Parathyroid adenoma (tissue), 2 donors: ENCODE results near the gene RBFOX1.

Source experiments
- H2AFZ ChIP-seq: fragments of 300-600 bp; sonication (generic); one replicate; pipeline ENCODE4 v1.7.0; 2017; ENCODE audit warnings: antibody characterized with exemption, mild to moderate bottlenecking
- H3K27ac ChIP-seq: fragments of 300-600 bp; sonication (generic); one replicate; pipeline ENCODE4 v1.7.0; 2017
- H3K27me3 ChIP-seq: fragments of 300-600 bp; sonication (generic); one replicate; pipeline ENCODE4 v1.7.0; 2017; ENCODE audit warnings: low read length; ENCODE audit not compliant: control insufficient read depth, insufficient read depth
- H3K36me3 ChIP-seq: fragments of 300-600 bp; sonication (generic); one replicate; pipeline ENCODE4 v1.7.0; 2017; ENCODE audit warnings: low read length; ENCODE audit not compliant: control insufficient read depth, insufficient read depth
- H3K4me1 ChIP-seq: fragments of 300-600 bp; sonication (generic); one replicate; pipeline ENCODE4 v1.7.0; 2017; ENCODE audit warnings: control low read depth
- H3K4me2 ChIP-seq: fragments of 300-600 bp; sonication (generic); one replicate; pipeline ENCODE4 v1.7.0; 2017; ENCODE audit warnings: low read length
- H3K4me3 ChIP-seq: fragments of 300-600 bp; sonication (generic); one replicate; pipeline ENCODE4 v1.7.0; 2017; ENCODE audit warnings: low read depth, low read length
- H3K79me2 ChIP-seq: fragments of 300-600 bp; sonication (generic); one replicate; pipeline ENCODE4 v1.7.0; 2017; ENCODE audit warnings: control low read depth
- H3K9ac ChIP-seq: fragments of 300-600 bp; sonication (generic); one replicate; pipeline ENCODE4 v1.7.0; 2017; ENCODE audit warnings: mild to moderate bottlenecking
- H3K9me3 ChIP-seq: fragments of 300-600 bp; sonication (generic); one replicate; pipeline ENCODE4 v1.7.0; 2017; ENCODE audit warnings: low read length; ENCODE audit not compliant: control insufficient read depth
- TF ChIP-seq, protein P1 (sequence below): fragments of 300-600 bp; sonication (generic); IDR thresholded peaks from one replicate; pipeline ENCODE4 v1.7.0; 2017; ENCODE audit warnings: antibody characterized with exemption, mild to moderate bottlenecking
- donor health status: primary hyperparathyroidism.

RBFOX1 gene

DNA sequence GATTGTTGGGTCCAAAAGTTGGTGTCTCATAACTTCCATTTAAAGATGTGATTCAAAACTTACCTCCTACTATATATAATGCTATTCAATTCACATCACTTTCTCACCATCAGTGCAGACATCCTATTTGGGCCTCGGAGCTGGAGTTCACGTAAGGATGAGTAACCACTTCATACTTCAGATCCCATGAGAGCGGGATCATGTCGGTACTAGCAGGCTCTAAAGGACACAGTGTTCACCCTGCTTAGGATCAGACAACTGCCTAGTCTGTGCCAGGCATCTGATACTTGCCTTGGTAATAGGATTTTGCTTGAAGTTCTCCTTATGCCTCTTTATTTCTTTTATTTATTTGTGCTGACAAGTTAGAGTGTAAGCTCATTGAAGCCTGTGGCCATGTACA is 39.5 kb downstream of the RBFOX1 start:
- H3K79me2 ChIP-seq = no peaks in the 10 kb centered on the region

DNA sequence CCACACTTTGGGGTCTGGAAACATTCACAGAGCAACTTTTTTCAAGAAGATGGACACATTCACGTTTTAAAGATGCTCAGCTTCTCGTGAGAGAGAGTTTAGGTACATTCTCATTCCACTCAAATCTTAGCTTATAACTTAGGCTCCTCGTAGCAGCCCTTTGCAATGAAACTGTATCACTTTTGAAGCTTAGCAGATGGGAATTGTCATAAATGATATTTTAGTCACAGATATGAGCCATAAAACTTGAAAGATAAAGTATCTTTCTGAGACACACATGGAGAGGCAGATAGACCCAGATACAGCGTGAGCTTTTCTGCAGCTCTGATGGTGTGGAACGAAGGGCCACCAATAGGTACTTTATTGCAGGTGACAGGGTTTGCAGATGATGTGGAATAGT is 41.1 kb downstream of the RBFOX1 start:
- H3K9me3 ChIP-seq = no peaks in the 10 kb centered on the region
- no peaks in the 10 kb centered on the region for H3K4me1 ChIP-seq
- H3K4me3 ChIP-seq = no peak overlapping the region
- H3K36me3 ChIP-seq = no peaks in the 10 kb centered on the region
- no peak overlapping the region for H3K27ac ChIP-seq
- TF ChIP-seq, protein P1, sequence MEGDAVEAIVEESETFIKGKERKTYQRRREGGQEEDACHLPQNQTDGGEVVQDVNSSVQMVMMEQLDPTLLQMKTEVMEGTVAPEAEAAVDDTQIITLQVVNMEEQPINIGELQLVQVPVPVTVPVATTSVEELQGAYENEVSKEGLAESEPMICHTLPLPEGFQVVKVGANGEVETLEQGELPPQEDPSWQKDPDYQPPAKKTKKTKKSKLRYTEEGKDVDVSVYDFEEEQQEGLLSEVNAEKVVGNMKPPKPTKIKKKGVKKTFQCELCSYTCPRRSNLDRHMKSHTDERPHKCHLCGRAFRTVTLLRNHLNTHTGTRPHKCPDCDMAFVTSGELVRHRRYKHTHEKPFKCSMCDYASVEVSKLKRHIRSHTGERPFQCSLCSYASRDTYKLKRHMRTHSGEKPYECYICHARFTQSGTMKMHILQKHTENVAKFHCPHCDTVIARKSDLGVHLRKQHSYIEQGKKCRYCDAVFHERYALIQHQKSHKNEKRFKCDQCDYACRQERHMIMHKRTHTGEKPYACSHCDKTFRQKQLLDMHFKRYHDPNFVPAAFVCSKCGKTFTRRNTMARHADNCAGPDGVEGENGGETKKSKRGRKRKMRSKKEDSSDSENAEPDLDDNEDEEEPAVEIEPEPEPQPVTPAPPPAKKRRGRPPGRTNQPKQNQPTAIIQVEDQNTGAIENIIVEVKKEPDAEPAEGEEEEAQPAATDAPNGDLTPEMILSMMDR = no peak
- H3K9ac ChIP-seq = no peak overlapping the region
- H2AFZ ChIP-seq = no peak overlapping the region
- no peak overlapping the region for H3K4me2 ChIP-seq
- no peaks in the 10 kb centered on the region for H3K27me3 ChIP-seq
- H3K79me2 ChIP-seq = no peaks in the 10 kb centered on the region

More for the DNA sequence above, 39.5 kb downstream of the RBFOX1 start:
- Histone ChIP-seq H3K4me3 (no peak overlapping the region), H3K36me3 (no peaks in the 10 kb centered on the region), H3K9ac (no peak overlapping the region), H3K4me1 (no peaks in the 10 kb centered on the region), H3K27ac (no peak overlapping the region), H2AFZ (no peak overlapping the region), H3K4me2 (no peak overlapping the region), H3K9me3 (no peaks in the 10 kb centered on the region), H3K27me3 (no peaks in the 10 kb centered on the region)
- TF ChIP-seq, protein P1 = no peak

DNA sequence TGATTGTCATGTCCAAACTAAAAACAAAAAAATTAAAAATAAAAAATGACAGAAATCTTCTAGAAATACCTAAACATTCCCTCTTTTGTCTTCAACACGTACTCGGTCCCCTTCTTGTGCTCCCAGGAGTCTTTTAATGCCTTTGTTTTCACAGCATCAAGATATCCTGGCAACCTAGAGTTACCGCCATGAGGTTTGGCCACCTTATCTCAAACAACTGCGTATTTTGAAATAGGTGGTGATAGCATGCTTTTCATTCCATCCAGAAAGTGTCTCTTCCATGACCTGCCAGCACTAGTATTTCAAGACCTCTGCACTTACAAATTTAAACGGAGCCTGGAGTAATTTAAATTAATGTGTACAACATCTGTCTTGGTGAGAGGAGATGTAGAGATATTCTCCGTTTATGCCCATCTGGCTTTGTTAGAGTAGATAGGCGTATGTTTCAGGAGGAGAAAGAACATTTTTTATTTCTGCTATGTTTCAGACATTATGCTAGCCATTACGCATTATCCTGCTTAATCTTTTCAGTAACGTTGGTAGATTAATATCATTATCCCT is 42.0 kb downstream of the RBFOX1 start:
- Histone ChIP-seq H3K27ac (no peak overlapping the region), H3K36me3 (no peaks in the 10 kb centered on the region), H3K79me2 (no peaks in the 10 kb centered on the region), H3K4me2 (no peak overlapping the region), H3K27me3 (no peaks in the 10 kb centered on the region), H3K9me3 (no peaks in the 10 kb centered on the region), H3K4me1 (no peaks in the 10 kb centered on the region), H3K9ac (no peak overlapping the region), H2AFZ (no peak overlapping the region), H3K4me3 (no peak overlapping the region)
- TF ChIP-seq, protein P1 = no peak

DNA sequence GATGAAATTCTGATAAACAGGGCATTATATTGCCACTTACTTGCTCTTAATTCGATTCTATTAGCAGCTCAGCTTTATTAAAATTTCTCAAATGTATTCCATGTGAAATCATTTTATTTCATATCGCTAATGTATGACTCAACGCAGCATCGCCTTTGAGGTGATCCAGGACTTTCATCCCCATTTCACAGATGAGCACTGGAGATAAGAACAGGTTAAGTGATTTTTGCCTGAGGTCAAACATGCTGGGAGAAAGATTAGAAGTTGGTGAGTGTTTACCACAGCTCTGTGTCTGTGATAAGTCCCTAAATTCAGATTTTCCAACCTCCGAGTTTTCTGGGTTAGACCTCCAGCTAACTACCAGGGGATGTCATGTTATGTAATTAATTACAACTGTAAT is 43.6 kb downstream of the RBFOX1 start:
- Histone ChIP-seq H3K79me2 (no peaks in the 10 kb centered on the region), H3K27me3 (no peaks in the 10 kb centered on the region), H2AFZ (no peak overlapping the region), H3K4me2 (no peak overlapping the region), H3K9me3 (no peaks in the 10 kb centered on the region), H3K27ac (no peak overlapping the region), H3K4me1 (no peaks in the 10 kb centered on the region), H3K4me3 (no peak overlapping the region), H3K9ac (no peak overlapping the region), H3K36me3 (no peaks in the 10 kb centered on the region)
- TF ChIP-seq, protein P1 = no peak

DNA sequence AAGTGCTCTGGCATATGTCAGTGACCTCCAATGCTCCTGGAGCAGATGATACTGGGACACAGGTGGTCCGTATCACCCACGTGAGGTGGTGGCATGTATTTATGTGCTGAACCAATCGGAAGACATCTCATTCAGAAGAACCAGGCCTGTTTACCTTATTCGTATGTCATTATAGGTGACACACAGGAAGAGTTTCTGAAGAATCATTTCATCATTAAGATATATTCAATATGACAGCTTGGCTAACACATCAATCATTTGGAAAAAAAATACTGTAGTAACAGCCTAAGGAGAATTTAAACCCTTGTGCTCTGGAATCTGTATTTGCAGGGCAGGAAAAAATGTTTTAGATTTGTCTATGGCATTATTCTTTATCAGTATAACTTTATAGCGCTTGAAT is 44.6 kb downstream of the RBFOX1 start:
- Histone ChIP-seq H3K4me1 (no peaks in the 10 kb centered on the region), H3K4me2 (no peak overlapping the region), H2AFZ (no peak overlapping the region), H3K79me2 (no peaks in the 10 kb centered on the region), H3K4me3 (no peak overlapping the region), H3K9me3 (no peaks in the 10 kb centered on the region), H3K36me3 (no peaks in the 10 kb centered on the region), H3K27me3 (no peaks in the 10 kb centered on the region), H3K27ac (no peak overlapping the region), H3K9ac (no peak overlapping the region)
- TF ChIP-seq, protein P1 = no peak
